Gastroesophageal sphincter (tissue), 4 donors: ENCODE measurements around the gene CLEC11A. TPM values are rescaled to one million over a fixed set of nuclear protein-coding genes. Genes with fewer than 3 reads are reported as not detected.

Source experiments
- ATAC-seq: fragments of 150-250 bp; one replicate; pipeline ENCODE4 v1.9.1; 2016; ENCODE audit warnings: mild to moderate bottlenecking, moderate library complexity
- H3K27ac ChIP-seq, 4 donors: fragments of 200-600 bp; sonication (generic) in 3 of 4; 1 replicate in 3 of 4; 2 replicates in 1 of 4; pipeline ENCODE4 v1.5.1; 2016 to 2019
- H3K27me3 ChIP-seq: fragments of 200-600 bp; sonication (generic); one replicate; pipeline ENCODE4 v1.5.1; 2019
- H3K36me3 ChIP-seq, 2 donors: fragments of 200-600 bp; sonication (generic); one replicate each; pipeline ENCODE4 v1.5.1; 2019; ENCODE audit warnings: control low read depth in 1 of 2
- H3K4me1 ChIP-seq, 3 donors: fragments of 200-600 bp; sonication (generic); 1 replicate in 2 of 3; 2 replicates in 1 of 3; pipeline ENCODE4 v1.5.1; 2016 to 2019; ENCODE audit warnings: control low read depth in 2 of 3
- H3K4me3 ChIP-seq, 2 donors: fragments of 200-600 bp; sonication (generic); one replicate each; pipeline ENCODE4 v1.5.1; 2019; ENCODE audit warnings: mild to moderate bottlenecking in 1 of 2, moderate library complexity in 1 of 2
- H3K9me3 ChIP-seq, 3 donors: fragments of 200-600 bp; sonication (generic); one replicate each; pipeline ENCODE4 v1.5.1; 2017 to 2019; ENCODE audit warnings: control low read depth in 2 of 3
- CTCF ChIP-seq, 4 experiments: fragments of 200-600 bp in 2 of 4; fragments of 450-650 bp in 2 of 4; sonication (generic) in 1 of 4; IDR thresholded peaks; one replicate each; pipeline ENCODE4 v1.5.1; 2017 to 2019; ENCODE audit warnings: antibody characterized with exemption in 4 of 4, mild to moderate bottlenecking in 2 of 4, moderate library complexity in 2 of 4
- EP300 ChIP-seq: sonication (generic); formaldehyde crosslinking; IDR thresholded peaks from one replicate; pipeline ENCODE4 v1.6.1; 2017; ENCODE audit warnings: antibody characterized with exemption, mild to moderate bottlenecking
- POLR2A ChIP-seq, 2 donors: fragments of 450-650 bp; IDR thresholded peaks; one replicate each; pipeline ENCODE4 v1.6.1; 2017; ENCODE audit warnings: antibody characterized with exemption in 2 of 2, mild to moderate bottlenecking in 2 of 2, moderate library complexity in 1 of 2
- POLR2AphosphoS5 ChIP-seq: sonication (generic); formaldehyde crosslinking; IDR thresholded peaks from one replicate; pipeline ENCODE4 v1.6.1; 2017; ENCODE audit warnings: antibody characterized with exemption
- WGBS, 2 donors: methylation state at CpG; one replicate each; pipeline ENCODE4 v1.1.5; 2018; ENCODE audit warnings: low coverage in 1 of 2; 5-methylcytosine and 5-hydroxymethylcytosine counted together
- total RNA-seq, 4 donors: library from RNA; depleted of rRNA; stranded (reverse); fragments of >200 nt; gene quantifications; one replicate each; pipeline ENCODE4 v1.1.0, GENCODE V29; 2016

The CLEC11A gene
- total RNA-seq, 4 donors from 2014 or later, result 4.6 to 17.1 (median 8.4) TPM

- H3K27me3 ChIP-seq, result peaks cover 100% of the 10 kb centered on the region
- H3K36me3 ChIP-seq, result no peaks in the 10 kb centered on the region
- WGBS, 2 donors, result 2 to 5% methylated on average over 7 of the region's 23 CpGs
- no peak for ATAC-seq
- no peaks in the 10 kb centered on the region for H3K9me3 ChIP-seq
- TF ChIP-seq CTCF (IDR thresholded peaks at IDR 0.05), result no peak
- TF ChIP-seq POLR2AphosphoS5, result no peak
- TF ChIP-seq EP300, result no peak
- no peak overlapping the region for H3K27ac ChIP-seq
- H3K4me3 ChIP-seq, result no peak overlapping the region
- peaks cover 0 to 15% (median 0%) of the 10 kb centered on the region in 3 donors for H3K4me1 ChIP-seq
Measured at GRCh38 chr19:50693064-50693975, 29.8 kb upstream of the CLEC11A start.

DNA sequence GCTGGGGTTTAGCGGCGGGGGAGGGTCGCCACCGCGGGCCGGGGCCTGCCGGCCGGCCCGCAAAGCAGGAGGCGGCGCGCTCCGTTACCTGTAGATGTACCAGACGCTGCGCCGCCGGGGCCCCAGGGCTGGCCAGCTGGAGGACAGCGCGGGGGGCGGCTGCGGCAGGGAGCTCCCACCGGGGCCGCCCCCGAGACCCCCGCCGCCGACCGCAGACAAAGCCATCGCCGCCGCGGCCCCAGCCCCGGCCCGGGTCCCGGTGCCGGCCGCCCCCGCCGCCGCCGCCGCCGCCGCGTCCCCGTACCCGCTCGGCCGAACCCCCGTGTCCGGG lies 28.4 kb upstream of the CLEC11A start:
- no peak for ATAC-seq
- Histone ChIP-seq H3K27ac (no peak overlapping the region), H3K4me1 (peaks cover 0 to 15% (median 0%) of the 10 kb centered on the region in 3 donors), H3K4me3 (no peak overlapping the region), H3K36me3 (no peaks in the 10 kb centered on the region), H3K9me3 (no peaks in the 10 kb centered on the region), H3K27me3 (peaks cover 100% of the 10 kb centered on the region)
- no peak for TF ChIP-seq EP300
- no peak for TF ChIP-seq POLR2AphosphoS5
- no peak for TF ChIP-seq CTCF (IDR thresholded peaks at IDR 0.05)
- no peak for TF ChIP-seq POLR2A (IDR thresholded peaks at IDR 0.05)
- WGBS, 2 donors, result no CpG with 5 or more reads among the region's 51 CpGs

- Histone ChIP-seq H3K27me3 (peaks cover 100% of the 10 kb centered on the region), H3K4me1 (peaks cover 0 to 15% (median 0%) of the 10 kb centered on the region in 3 donors), H3K36me3 (no peaks in the 10 kb centered on the region), H3K9me3 (no peaks in the 10 kb centered on the region), H3K27ac (no peak overlapping the region), H3K4me3 (no peak overlapping the region)
- no peak for TF ChIP-seq EP300
- TF ChIP-seq POLR2AphosphoS5, result no peak
- TF ChIP-seq POLR2A (IDR thresholded peaks at IDR 0.05), result no peak
- TF ChIP-seq CTCF (IDR thresholded peaks at IDR 0.05), result no peak
- 0 to 4% methylated on average over 3 to 5 of the region's 81 CpGs for WGBS, 2 donors
- ATAC-seq, result no peak
Measured at GRCh38 chr19:50695251-50696093, 27.7 kb upstream of the CLEC11A start.

GRCh38 chr19:50696094-50696483 lies 27.1 kb upstream of the CLEC11A start:
- H3K36me3 ChIP-seq, result no peaks in the 10 kb centered on the region
- H3K4me1 ChIP-seq, result peaks cover 0 to 15% (median 0%) of the 10 kb centered on the region in 3 donors
- ATAC-seq, result no peak
- H3K27me3 ChIP-seq, result peaks cover 100% of the 10 kb centered on the region
- no peaks in the 10 kb centered on the region for H3K9me3 ChIP-seq
- 51 to 52% methylated on average over 8 to 13 of the region's 15 CpGs for WGBS, 2 donors
- TF ChIP-seq EP300, result no peak
- no peak for TF ChIP-seq CTCF (IDR thresholded peaks at IDR 0.05)
- TF ChIP-seq POLR2A (IDR thresholded peaks at IDR 0.05), result no peak
- no peak for TF ChIP-seq POLR2AphosphoS5
- no peak overlapping the region for H3K4me3 ChIP-seq
- H3K27ac ChIP-seq, result no peak overlapping the region
